ENCODE data around the gene TCF7L1.
"Not testable (repeated sequence)": the region's sequence is repeated elsewhere in the genome, so short reads cannot be mapped to it uniquely, and the experiment has no call there.

The TCF7L1 gene

DNA sequence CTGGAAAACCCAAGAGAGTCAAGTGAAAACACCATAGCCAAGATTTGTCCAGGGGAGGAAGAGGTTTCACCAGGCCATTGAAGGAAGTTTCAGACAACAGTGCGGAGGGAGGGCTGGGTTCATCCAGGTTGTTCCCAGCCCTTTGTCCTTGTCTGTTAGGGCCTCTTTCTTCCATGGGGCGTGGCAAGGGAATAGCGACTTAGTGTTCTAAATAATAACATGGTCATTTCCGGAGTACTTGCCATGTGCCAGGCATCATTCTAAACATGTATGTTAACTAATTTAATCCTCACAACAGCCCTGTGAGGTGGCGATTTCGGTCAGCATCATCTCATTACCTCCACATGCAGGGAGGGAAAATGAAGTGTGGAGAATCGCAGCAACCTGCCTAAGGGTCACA is 77.3 kb downstream of the TCF7L1 start:
- DNase-seq (ENCODE audit: low read depth in 1 of 2, low spot score in 1 of 2), result no peak
- no peak overlapping the region for H3K4me3 ChIP-seq (replicated peaks; ENCODE audit: insufficient read depth, low read length)
- H3K27ac ChIP-seq (replicated peaks), result no peak overlapping the region
- peaks cover 9% of the 10 kb centered on the region for H3K27me3 ChIP-seq (ENCODE audit: insufficient read depth, poor library complexity, severe bottlenecking)
- TF ChIP-seq POLR2AphosphoS5 (IDR thresholded peaks at IDR 0.05; ENCODE audit: low read depth), result no peak
- TF ChIP-seq GABPA (IDR thresholded peaks at IDR 0.05; ENCODE audit: low read depth), result no peak
- TF ChIP-seq, protein P1, sequence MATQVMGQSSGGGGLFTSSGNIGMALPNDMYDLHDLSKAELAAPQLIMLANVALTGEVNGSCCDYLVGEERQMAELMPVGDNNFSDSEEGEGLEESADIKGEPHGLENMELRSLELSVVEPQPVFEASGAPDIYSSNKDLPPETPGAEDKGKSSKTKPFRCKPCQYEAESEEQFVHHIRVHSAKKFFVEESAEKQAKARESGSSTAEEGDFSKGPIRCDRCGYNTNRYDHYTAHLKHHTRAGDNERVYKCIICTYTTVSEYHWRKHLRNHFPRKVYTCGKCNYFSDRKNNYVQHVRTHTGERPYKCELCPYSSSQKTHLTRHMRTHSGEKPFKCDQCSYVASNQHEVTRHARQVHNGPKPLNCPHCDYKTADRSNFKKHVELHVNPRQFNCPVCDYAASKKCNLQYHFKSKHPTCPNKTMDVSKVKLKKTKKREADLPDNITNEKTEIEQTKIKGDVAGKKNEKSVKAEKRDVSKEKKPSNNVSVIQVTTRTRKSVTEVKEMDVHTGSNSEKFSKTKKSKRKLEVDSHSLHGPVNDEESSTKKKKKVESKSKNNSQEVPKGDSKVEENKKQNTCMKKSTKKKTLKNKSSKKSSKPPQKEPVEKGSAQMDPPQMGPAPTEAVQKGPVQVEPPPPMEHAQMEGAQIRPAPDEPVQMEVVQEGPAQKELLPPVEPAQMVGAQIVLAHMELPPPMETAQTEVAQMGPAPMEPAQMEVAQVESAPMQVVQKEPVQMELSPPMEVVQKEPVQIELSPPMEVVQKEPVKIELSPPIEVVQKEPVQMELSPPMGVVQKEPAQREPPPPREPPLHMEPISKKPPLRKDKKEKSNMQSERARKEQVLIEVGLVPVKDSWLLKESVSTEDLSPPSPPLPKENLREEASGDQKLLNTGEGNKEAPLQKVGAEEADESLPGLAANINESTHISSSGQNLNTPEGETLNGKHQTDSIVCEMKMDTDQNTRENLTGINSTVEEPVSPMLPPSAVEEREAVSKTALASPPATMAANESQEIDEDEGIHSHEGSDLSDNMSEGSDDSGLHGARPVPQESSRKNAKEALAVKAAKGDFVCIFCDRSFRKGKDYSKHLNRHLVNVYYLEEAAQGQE (IDR thresholded peaks at IDR 0.05; ENCODE audit: insufficient replicate concordance, low read depth), result no peak
- TF ChIP-seq, protein P2, sequence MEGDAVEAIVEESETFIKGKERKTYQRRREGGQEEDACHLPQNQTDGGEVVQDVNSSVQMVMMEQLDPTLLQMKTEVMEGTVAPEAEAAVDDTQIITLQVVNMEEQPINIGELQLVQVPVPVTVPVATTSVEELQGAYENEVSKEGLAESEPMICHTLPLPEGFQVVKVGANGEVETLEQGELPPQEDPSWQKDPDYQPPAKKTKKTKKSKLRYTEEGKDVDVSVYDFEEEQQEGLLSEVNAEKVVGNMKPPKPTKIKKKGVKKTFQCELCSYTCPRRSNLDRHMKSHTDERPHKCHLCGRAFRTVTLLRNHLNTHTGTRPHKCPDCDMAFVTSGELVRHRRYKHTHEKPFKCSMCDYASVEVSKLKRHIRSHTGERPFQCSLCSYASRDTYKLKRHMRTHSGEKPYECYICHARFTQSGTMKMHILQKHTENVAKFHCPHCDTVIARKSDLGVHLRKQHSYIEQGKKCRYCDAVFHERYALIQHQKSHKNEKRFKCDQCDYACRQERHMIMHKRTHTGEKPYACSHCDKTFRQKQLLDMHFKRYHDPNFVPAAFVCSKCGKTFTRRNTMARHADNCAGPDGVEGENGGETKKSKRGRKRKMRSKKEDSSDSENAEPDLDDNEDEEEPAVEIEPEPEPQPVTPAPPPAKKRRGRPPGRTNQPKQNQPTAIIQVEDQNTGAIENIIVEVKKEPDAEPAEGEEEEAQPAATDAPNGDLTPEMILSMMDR (IDR thresholded peaks at IDR 0.05; ENCODE audit: insufficient read depth, low read length), result no peak
- no peak for TF ChIP-seq SPI1 (IDR thresholded peaks at IDR 0.05; ENCODE audit: borderline replicate concordance, low read depth)

DNA sequence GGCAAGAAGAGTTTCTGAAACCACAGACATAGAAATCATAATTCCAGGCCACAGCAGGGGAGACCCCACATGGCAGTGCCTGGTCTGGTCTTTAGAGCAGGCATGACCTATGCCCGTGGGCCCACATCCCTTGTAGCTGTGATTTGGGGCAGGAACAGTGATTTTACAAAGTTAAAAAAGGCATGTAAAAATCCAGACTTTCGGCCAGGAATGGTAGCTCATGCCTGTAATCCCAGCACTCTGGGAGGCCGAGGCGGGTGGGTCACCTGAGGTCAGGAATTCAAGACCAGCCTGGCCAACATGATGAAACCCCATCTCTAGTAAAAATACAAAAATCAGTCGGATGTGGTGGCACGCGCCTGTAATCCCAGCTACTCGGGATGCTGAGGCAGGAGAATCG is 78.4 kb downstream of the TCF7L1 start:
- not testable (repeated sequence) for H3K27ac ChIP-seq (replicated peaks); H3K4me3 ChIP-seq (replicated peaks; ENCODE audit: insufficient read depth, low read length); DNase-seq (ENCODE audit: low read depth in 1 of 2, low spot score in 1 of 2)
- H3K27me3 ChIP-seq (ENCODE audit: insufficient read depth, poor library complexity, severe bottlenecking), result peaks cover 14% of the 10 kb centered on the region

DNA sequence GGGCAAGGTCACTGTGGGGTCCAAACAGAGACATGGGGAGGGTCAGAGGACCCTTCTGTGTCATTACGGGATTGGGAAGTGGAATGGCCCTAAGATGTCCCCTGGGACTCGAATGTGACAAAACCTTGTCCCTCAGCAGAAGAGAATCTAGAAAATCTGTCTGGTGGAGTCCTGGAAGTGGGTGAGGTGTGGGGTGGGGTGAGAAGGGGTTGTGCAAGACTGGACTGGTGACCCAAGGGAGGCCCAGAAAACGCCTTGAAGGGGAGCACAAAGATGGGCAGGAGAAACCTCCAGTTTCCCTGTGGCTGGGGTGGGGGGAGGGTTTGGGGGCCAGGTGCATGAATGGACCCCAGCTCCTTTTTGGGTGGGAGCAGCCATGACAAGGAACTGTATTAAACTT is 79.6 kb downstream of the TCF7L1 start:
- Histone ChIP-seq H3K4me3 (replicated peaks; ENCODE audit: insufficient read depth, low read length) (no peak overlapping the region), H3K27me3 (ENCODE audit: insufficient read depth, poor library complexity, severe bottlenecking) (peaks cover 18% of the 10 kb centered on the region), H3K27ac (replicated peaks) (no peak overlapping the region)
- no peak for DNase-seq (ENCODE audit: low read depth in 1 of 2, low spot score in 1 of 2)
- TF ChIP-seq, protein P2 (IDR thresholded peaks at IDR 0.05; ENCODE audit: insufficient read depth, low read length), result no peak
- TF ChIP-seq, protein P1 (IDR thresholded peaks at IDR 0.05; ENCODE audit: insufficient replicate concordance, low read depth), result no peak

DNA sequence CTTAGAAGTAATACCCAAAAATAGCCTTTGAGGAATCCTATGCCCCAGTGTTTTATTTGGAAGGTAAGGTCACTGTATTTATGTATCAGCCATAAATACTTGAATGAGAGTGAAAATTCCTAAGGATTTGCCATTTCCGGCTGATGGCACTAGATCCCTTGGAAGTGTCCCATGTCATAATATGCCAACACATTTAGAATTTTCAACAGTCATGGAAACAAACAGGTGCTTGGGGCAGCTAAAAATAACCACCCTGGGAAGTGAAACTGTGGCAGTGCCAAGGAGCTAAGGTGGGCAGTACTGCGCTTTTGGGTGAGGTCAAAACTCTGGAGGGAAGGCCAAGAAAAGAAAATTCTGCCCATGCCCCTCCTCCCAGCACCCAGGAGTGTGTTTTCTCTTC is 80.2 kb downstream of the TCF7L1 start:
- Histone ChIP-seq H3K27ac (replicated peaks) (no peak overlapping the region), H3K27me3 (ENCODE audit: insufficient read depth, poor library complexity, severe bottlenecking) (peaks cover 18% of the 10 kb centered on the region), H3K4me3 (replicated peaks; ENCODE audit: insufficient read depth, low read length) (no peak overlapping the region)
- TF ChIP-seq GABPA (IDR thresholded peaks at IDR 0.05; ENCODE audit: low read depth), result no peak
- TF ChIP-seq POLR2AphosphoS5 (IDR thresholded peaks at IDR 0.05; ENCODE audit: low read depth), result no peak
- TF ChIP-seq, protein P2 (IDR thresholded peaks at IDR 0.05; ENCODE audit: insufficient read depth, low read length), result no peak
- TF ChIP-seq SPI1 (IDR thresholded peaks at IDR 0.05; ENCODE audit: borderline replicate concordance, low read depth), result no peak
- TF ChIP-seq, protein P1 (IDR thresholded peaks at IDR 0.05; ENCODE audit: insufficient replicate concordance, low read depth), result no peak
- no peak for DNase-seq (ENCODE audit: low read depth in 1 of 2, low spot score in 1 of 2)

All from HL-60 (cell line).